GM10266 (cell line): Measurements from ENCODE around the gene RBFA.
"Not testable (repeated sequence)": the region's sequence is repeated elsewhere in the genome, so short reads cannot be mapped to it uniquely, and the experiment has no call there.

ENCODE experiments used
- DNase-seq: peaks from one replicate; pipeline ENCODE4 v3.0.0; 2012; ENCODE audit errors: extremely low spot score
- TF ChIP-seq, protein P1 (sequence below): IDR thresholded peaks from 2 replicates; pipeline ENCODE4 v1.5.1; 2012; ENCODE audit warnings: mild to moderate bottlenecking, low read depth; ENCODE audit not compliant: control insufficient read depth, insufficient read depth; ENCODE audit errors: missing control alignments

The RBFA gene

DNA sequence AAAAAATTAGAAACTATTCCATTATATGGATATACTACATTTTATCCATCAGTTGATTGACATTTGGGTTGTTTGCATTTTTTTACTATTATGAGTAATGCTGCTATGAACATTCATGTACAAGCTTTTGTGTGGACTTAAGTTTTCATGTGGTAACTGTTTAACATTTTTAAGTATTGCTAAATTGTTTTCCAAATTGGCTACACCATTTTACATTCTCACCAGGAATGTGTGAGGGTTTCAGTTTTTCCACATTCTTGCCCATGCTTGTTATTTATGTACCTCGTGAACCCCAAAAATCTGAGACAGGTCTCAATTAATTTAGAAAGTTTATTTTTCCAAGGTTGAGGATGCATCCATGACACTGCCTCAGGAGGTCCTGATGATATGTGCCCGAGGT lies 42.7 kb upstream of the RBFA start:
- TF ChIP-seq, protein P1, sequence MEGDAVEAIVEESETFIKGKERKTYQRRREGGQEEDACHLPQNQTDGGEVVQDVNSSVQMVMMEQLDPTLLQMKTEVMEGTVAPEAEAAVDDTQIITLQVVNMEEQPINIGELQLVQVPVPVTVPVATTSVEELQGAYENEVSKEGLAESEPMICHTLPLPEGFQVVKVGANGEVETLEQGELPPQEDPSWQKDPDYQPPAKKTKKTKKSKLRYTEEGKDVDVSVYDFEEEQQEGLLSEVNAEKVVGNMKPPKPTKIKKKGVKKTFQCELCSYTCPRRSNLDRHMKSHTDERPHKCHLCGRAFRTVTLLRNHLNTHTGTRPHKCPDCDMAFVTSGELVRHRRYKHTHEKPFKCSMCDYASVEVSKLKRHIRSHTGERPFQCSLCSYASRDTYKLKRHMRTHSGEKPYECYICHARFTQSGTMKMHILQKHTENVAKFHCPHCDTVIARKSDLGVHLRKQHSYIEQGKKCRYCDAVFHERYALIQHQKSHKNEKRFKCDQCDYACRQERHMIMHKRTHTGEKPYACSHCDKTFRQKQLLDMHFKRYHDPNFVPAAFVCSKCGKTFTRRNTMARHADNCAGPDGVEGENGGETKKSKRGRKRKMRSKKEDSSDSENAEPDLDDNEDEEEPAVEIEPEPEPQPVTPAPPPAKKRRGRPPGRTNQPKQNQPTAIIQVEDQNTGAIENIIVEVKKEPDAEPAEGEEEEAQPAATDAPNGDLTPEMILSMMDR = no peak
- no peak for DNase-seq

- not testable (repeated sequence) for DNase-seq
Observed at GRCh38 chr18:79999701-80000100, 34.5 kb upstream of the RBFA start.

DNA sequence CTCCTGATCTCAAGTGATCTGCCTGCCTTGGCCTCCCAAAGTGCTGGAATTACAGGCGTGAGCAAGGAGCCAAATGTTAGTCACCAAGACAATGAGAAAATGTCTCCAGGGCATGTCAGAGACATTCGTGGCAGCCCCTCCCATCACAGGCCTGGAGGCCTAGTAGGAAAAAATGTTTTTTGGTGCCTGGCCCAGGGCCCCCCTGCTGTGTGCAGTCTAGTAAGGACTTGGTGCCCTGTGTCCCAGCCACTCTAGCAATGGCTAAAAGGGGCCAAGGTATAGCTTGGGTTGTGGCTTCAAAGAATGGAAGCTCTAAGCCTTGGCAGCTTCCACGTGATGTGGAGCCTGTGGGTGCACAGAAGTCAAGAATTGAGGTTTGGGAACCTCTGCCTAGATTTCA lies 33.4 kb upstream of the RBFA start:
- no peak for DNase-seq
- TF ChIP-seq, protein P1 = no peak

DNA sequence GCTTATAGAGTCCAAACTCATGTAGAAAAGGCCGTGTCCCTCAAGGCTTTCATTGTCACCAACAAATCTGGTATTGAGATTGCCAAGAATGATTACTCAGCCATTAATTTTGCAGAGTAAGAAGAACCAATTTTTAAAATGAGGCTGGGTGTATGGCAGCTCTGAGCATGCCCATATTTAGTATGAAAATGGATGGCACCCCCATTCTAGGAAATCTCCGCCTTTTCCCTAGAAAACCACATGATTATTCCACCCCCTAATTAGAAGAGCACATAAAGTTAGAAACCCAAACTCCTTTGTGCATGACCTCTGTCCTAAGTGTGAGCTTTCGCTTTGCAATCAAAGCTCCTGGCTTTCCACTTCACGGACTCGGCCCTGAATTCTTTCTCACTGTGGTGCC lies 31.8 kb upstream of the RBFA start:
- no peak for DNase-seq
- TF ChIP-seq, protein P1 = no peak

GRCh38 chr18:80004600-80005342 lies 29.5 kb upstream of the RBFA start:
- TF ChIP-seq, protein P1 = no peak
- no peak for DNase-seq

DNA sequence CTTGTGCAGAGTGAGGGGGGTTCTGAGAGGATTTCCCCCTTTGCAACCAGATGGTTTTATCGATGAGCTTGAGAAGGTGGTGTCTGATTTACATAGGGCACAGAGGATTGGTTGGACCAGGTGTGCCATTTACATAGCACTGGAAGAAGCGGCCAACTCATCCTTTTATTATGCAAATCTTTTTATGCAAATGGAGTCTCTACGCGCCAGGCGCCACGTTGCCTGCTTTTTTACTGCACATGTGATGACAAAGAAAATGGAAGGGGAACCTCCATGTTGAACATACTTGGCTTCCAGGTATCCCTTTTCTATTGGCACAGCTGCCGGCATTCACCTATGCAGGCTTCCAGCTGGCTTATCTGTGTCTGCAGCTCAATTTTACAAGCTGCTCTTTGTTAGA lies 27.5 kb upstream of the RBFA start:
- DNase-seq = no peak
- TF ChIP-seq, protein P1 = no peak

GRCh38 chr18:80009661-80010550 lies 24.3 kb upstream of the RBFA start:
- no peak for DNase-seq
- TF ChIP-seq, protein P1 = no peak

DNA sequence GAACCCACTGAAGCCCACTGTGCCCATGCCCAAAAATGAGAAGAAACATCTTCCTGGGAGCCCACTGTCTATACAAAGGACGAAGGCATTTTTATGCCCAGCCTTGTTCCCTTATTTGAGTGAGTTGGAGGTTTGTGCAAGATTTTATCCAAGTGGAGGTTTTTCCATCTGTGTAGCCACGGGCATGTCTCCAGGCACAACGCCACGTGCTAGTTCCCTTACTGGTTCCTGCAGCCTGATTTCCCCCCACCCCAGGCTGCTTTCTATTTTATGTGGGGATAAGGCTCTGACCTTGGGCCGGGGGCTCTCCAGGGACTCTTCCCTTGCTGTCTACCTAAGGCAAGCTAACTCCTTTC lies 23.7 kb upstream of the RBFA start:
- TF ChIP-seq, protein P1 = no peak
- no peak for DNase-seq

DNA sequence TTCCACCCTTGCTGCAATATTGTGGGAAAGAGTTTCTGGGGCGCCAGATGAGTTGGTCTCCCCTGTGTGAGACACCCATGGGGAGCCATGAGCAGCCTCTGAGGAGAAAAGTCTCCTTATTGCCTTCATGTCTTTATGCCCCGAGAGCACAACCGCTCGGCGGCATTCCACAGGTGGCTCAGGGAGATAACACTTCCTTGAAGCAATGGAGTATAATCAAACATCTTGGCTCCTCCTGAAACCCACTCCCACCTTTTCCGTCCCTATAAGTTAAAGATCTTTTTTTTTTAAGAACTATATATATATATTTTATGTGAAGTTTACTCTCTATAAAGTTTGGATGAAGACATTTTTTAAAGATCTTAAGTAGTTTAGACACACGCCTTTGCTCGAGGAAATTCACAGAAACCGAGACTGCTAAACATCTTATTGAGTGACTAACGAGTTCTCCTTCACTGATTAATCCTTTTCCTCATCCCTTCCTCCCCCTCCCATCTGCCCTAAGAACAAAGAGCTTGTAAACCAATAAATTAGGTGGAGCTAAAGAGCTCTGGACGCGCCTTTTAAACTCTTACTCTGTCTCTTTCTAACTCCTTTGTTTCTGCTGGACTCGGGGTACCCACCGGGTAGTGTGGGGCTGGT lies 22.6 kb upstream of the RBFA start:
- DNase-seq = not testable (repeated sequence)
